Neutrophil (primary cell): Measurements from ENCODE around the gene ZFAND2A.
"Not testable (repeated sequence)": the region's sequence is repeated elsewhere in the genome, so short reads cannot be mapped to it uniquely, and the experiment has no call there.

ENCODE experiments used
- H3K27ac ChIP-seq: fragments of 200-600 bp; sonication (generic); 2 replicates; pipeline ENCODE4 v1.5.1; 2016; ENCODE audit warnings: mild to moderate bottlenecking, moderate library complexity
- H3K27me3 ChIP-seq: fragments of 200-600 bp; sonication (generic); 2 replicates; pipeline ENCODE4 v1.6.0; 2016; ENCODE audit warnings: mild to moderate bottlenecking
- H3K36me3 ChIP-seq: fragments of 200-600 bp; sonication (generic); 2 replicates; pipeline ENCODE4 v1.5.1; 2017
- H3K4me1 ChIP-seq, 2 experiments: fragments of 200-600 bp in 1 of 2; sonication (generic) in 1 of 2; 1 replicate in 1 of 2; 2 replicates in 1 of 2; pipeline versions ENCODE4 v1.5.1 to v1.6.1; 2013 to 2016; ENCODE audit warnings: low read depth in 1 of 2, low read length in 1 of 2, mild to moderate bottlenecking in 1 of 2, moderate library complexity in 1 of 2; ENCODE audit not compliant: control insufficient read depth in 1 of 2, insufficient read depth in 1 of 2
- H3K4me3 ChIP-seq, 2 experiments: fragments of 200-600 bp in 1 of 2; sonication (generic) in 1 of 2; 1 replicate in 1 of 2; 2 replicates in 1 of 2; pipeline ENCODE4 v1.5.1; 2013 to 2016; ENCODE audit warnings: low read depth in 1 of 2, low read length in 1 of 2, mild to moderate bottlenecking in 1 of 2, moderate library complexity in 1 of 2
- H3K9me3 ChIP-seq: fragments of 200-600 bp; sonication (generic); 2 replicates; pipeline ENCODE4 v1.5.1; 2016
- CTCF ChIP-seq: fragments of 200-600 bp; sonication (generic); IDR thresholded peaks from 2 replicates; pipeline ENCODE4 v1.5.1; 2016; ENCODE audit warnings: antibody characterized with exemption

Gene ZFAND2A

GRCh38 chr7:1156782-1157535 lies 3.0 kb downstream of the ZFAND2A start:
- TF ChIP-seq CTCF, result no peak

GRCh38 chr7:1155818-1156781 lies 3.9 kb downstream of the ZFAND2A start:
- H3K27me3 ChIP-seq, H3K4me3 ChIP-seq, H3K27ac ChIP-seq, H3K9me3 ChIP-seq: not testable (repeated sequence)
- Histone ChIP-seq H3K4me1 (peaks cover 31 to 35% of the 10 kb centered on the region in 2 experiments), H3K36me3 (peaks cover 70% of the 10 kb centered on the region)

More at GRCh38 chr7:1156782-1157535, 3.0 kb downstream of the ZFAND2A start:
- Histone ChIP-seq H3K27me3 (no peaks in the 10 kb centered on the region), H3K4me1 (peaks cover 33 to 35% of the 10 kb centered on the region in 2 experiments), H3K4me3 (no peak overlapping the region), H3K27ac (peak overlapping the region; percentile 23), H3K36me3 (peaks cover 61% of the 10 kb centered on the region), H3K9me3 (no peaks in the 10 kb centered on the region)

- Histone ChIP-seq H3K36me3 (peaks cover 86% of the 10 kb centered on the region), H3K4me1 (peaks cover 22 to 28% of the 10 kb centered on the region in 2 experiments), H3K9me3 (no peaks in the 10 kb centered on the region), H3K4me3 (no peak overlapping the region), H3K27ac (no peak overlapping the region), H3K27me3 (no peaks in the 10 kb centered on the region)
- TF ChIP-seq CTCF, result no peak
Measured at GRCh38 chr7:1154172-1154739, 5.7 kb downstream of the ZFAND2A start.

GRCh38 chr7:1152492-1152891 lies 7.5 kb downstream of the ZFAND2A start:
- no peaks in the 10 kb centered on the region for H3K27me3 ChIP-seq
- H3K9me3 ChIP-seq, result no peaks in the 10 kb centered on the region
- H3K4me1 ChIP-seq, result peaks cover 10% of the 10 kb centered on the region in 2 experiments
- no peak for TF ChIP-seq CTCF
- peaks cover 82% of the 10 kb centered on the region for H3K36me3 ChIP-seq
- no peak overlapping the region for H3K27ac ChIP-seq
- H3K4me3 ChIP-seq, result no peak overlapping the region

- no peaks in the 10 kb centered on the region for H3K9me3 ChIP-seq
- no peak for TF ChIP-seq CTCF
- no peak overlapping the region for H3K4me3 ChIP-seq
- peaks cover 75% of the 10 kb centered on the region for H3K36me3 ChIP-seq
- peaks cover 4% of the 10 kb centered on the region in 2 experiments for H3K4me1 ChIP-seq
- H3K27ac ChIP-seq, result no peak overlapping the region
- H3K27me3 ChIP-seq, result no peaks in the 10 kb centered on the region
Measured at GRCh38 chr7:1151653-1152425, 8.2 kb downstream of the ZFAND2A start.
